Keratinocyte (primary cell): ENCODE measurements around the gene TBK1. TPM values are rescaled to one million over a fixed set of nuclear protein-coding genes. Genes with fewer than 3 reads are reported as not detected.
"Not testable (repeated sequence)": the region's sequence is repeated elsewhere in the genome, so short reads cannot be mapped to it uniquely, and the experiment has no call there.

Experiments used
- DNase-seq: peaks from one replicate; pipeline ENCODE4 v3.0.0-alpha.2; 2011; ENCODE audit warnings: low read depth, missing footprints, low spot score
- FAIRE-seq: peaks from 2 replicates; lab custom pipeline; 2011; peaks lifted over from hg19 to GRCh38; lab: Jason Lieb, UNC
- H2AFZ ChIP-seq: 2 replicates; pipeline ENCODE4 v1.6.0; 2012; ENCODE audit warnings: low read length, control low read depth, inconsistent platforms; ENCODE audit not compliant: control insufficient read depth
- H3K27ac ChIP-seq: 2 replicates; pipeline ENCODE4 v1.5.1; 2011; ENCODE audit warnings: low read length; ENCODE audit not compliant: control insufficient read depth, insufficient read depth
- H3K27me3 ChIP-seq: 3 replicates; pipeline ENCODE4 v1.6.0; 2011; ENCODE audit warnings: low read length; ENCODE audit not compliant: control insufficient read depth, insufficient read depth; ENCODE audit errors: extremely low read depth
- H3K36me3 ChIP-seq, 2 experiments: 2 replicates in 1 of 2; 3 replicates in 1 of 2; pipeline ENCODE4 v1.5.1; 2011; ENCODE audit warnings: low read length in 2 of 2, mild to moderate bottlenecking in 1 of 2; ENCODE audit not compliant: control insufficient read depth in 2 of 2, insufficient read depth in 2 of 2; ENCODE audit errors: extremely low read depth in 1 of 2
- H3K4me1 ChIP-seq: 3 replicates; pipeline ENCODE4 v1.5.1; 2011; ENCODE audit warnings: low read length; ENCODE audit not compliant: control insufficient read depth, insufficient read depth; ENCODE audit errors: extremely low read depth
- H3K4me2 ChIP-seq: 3 replicates; pipeline ENCODE4 v1.6.0; 2011; ENCODE audit warnings: low read depth, low read length; ENCODE audit not compliant: control insufficient read depth, insufficient read depth; ENCODE audit errors: extremely low read depth
- H3K4me3 ChIP-seq, 3 experiments: fragments of 200-600 bp in 1 of 3; sonication (generic) in 1 of 3; 2 replicates in 2 of 3; 3 replicates in 1 of 3; pipeline ENCODE4 v1.5.1; 2011 to 2016; ENCODE audit warnings: low read length in 3 of 3, mild to moderate bottlenecking in 3 of 3, control low read depth in 2 of 3, inconsistent platforms in 1 of 3, low read depth in 1 of 3, mixed read lengths in 1 of 3, mixed run types in 1 of 3, moderate library complexity in 1 of 3; ENCODE audit not compliant: control insufficient read depth in 2 of 3, insufficient read depth in 2 of 3; ENCODE audit errors: extremely low read depth in 1 of 3
- H3K79me2 ChIP-seq: 2 replicates; pipeline ENCODE4 v1.6.0; 2012; ENCODE audit warnings: low read length; ENCODE audit not compliant: control insufficient read depth, insufficient read depth
- H3K9ac ChIP-seq: 3 replicates; pipeline ENCODE4 v1.6.0; 2011; ENCODE audit warnings: low read length; ENCODE audit not compliant: control insufficient read depth, insufficient read depth; ENCODE audit errors: extremely low read depth
- H3K9me1 ChIP-seq: 3 replicates; pipeline ENCODE4 v1.6.0; 2011; ENCODE audit warnings: low read length; ENCODE audit not compliant: control insufficient read depth, insufficient read depth; ENCODE audit errors: extremely low read depth
- H3K9me3 ChIP-seq: 2 replicates; pipeline ENCODE4 v1.5.1; 2012; ENCODE audit warnings: low read depth, low read length; ENCODE audit not compliant: control insufficient read depth
- H4K20me1 ChIP-seq: 3 replicates; pipeline ENCODE4 v1.6.0; 2011; ENCODE audit warnings: low read length; ENCODE audit not compliant: control insufficient read depth, insufficient read depth; ENCODE audit errors: extremely low read depth
- CTCF ChIP-seq, 3 experiments: IDR thresholded peaks in 1 of 3; conservative IDR thresholded peaks in 1 of 3; optimal IDR thresholded peaks in 1 of 3; 2 replicates in 2 of 3; 3 replicates in 1 of 3; pipeline versions ENCODE3 to v1.5.1; 2011; ENCODE audit warnings: low read length in 3 of 3, mild to moderate bottlenecking in 3 of 3, moderate library complexity in 2 of 3, control low read depth in 1 of 3, inconsistent platforms in 1 of 3; ENCODE audit not compliant: insufficient read depth in 2 of 3; ENCODE audit errors: extremely low read depth in 1 of 3
- EZH2 ChIP-seq: IDR thresholded peaks from one replicate; pipeline ENCODE4 v1.6.1; 2012; ENCODE audit warnings: inconsistent platforms, mild to moderate bottlenecking, low read length, moderate library complexity
- dilution Hi-C: fragments of 300-500 bp; cut with MboI; formaldehyde crosslinking; loops from one replicate; pipeline ENCODE4 v1.7.0; 2020; ENCODE audit warnings: low sequenced_read_pairs; ENCODE audit not compliant: extremely low pct_ligation_motif_present
- polyA plus RNA-seq, 5 experiments: library from polyadenylated mRNA; depleted of rRNA in 3 of 5; stranded (reverse) in 3 of 5; stranded (forward) in 1 of 5; unstranded in 1 of 5; fragments of >200 nt; gene quantifications; 1 replicate in 1 of 5; 2 replicates in 3 of 5; 3 replicates in 1 of 5; pipeline versions ENCODE4 v1.2.1 to v1.2.3, GENCODE V29; 2011 to 2012; ENCODE audit warnings: missing spikeins in 2 of 5, low read depth in 1 of 5, low replicate concordance in 1 of 5

The TBK1 gene
- polyA plus RNA-seq, 1 donor (not counting 4 experiments of a cell fraction or from before 2014, with no cell fraction given): 19.1 TPM

GRCh38 chr12:64534672-64535199, 82.8 kb downstream of the TBK1 start:
- H3K27me3 ChIP-seq: no peaks in the 10 kb centered on the region
- H2AFZ ChIP-seq: no peak overlapping the region
- no peak for TF ChIP-seq CTCF (optimal IDR thresholded peaks at IDR 0.05 in 1 of 3, IDR thresholded peaks at IDR 0.05 in 1 of 3, conservative IDR thresholded peaks at IDR 0.05 in 1 of 3; ENCODE audit: extremely low read depth in 1 of 3, insufficient read depth in 2 of 3, low read length in 3 of 3)
- no peak for TF ChIP-seq EZH2
- no peak for FAIRE-seq
- H3K27ac ChIP-seq: no peak overlapping the region
- no peak overlapping the region for H3K9ac ChIP-seq
- H3K4me1 ChIP-seq: no peaks in the 10 kb centered on the region
- no peaks in the 10 kb centered on the region for H3K36me3 ChIP-seq
- H4K20me1 ChIP-seq: no peaks in the 10 kb centered on the region
- H3K79me2 ChIP-seq: no peaks in the 10 kb centered on the region
- H3K9me3 ChIP-seq: no peaks in the 10 kb centered on the region
- no peaks in the 10 kb centered on the region for H3K9me1 ChIP-seq
- DNase-seq: no peak
- dilution Hi-C loops: loop anchor here (25.0 kb wide), 1 partner anchor 153 kb away; no protein-coding TSS in a partner anchor
- no peak overlapping the region for H3K4me3 ChIP-seq
- no peak overlapping the region for H3K4me2 ChIP-seq

- no peak for FAIRE-seq
- dilution Hi-C loops: loop anchor here (25.0 kb wide), 1 partner anchor 149 kb away; no protein-coding TSS in a partner anchor
- H3K9me3 ChIP-seq: no peaks in the 10 kb centered on the region
Measured at GRCh38 chr12:64538121-64538520, 86.2 kb downstream of the TBK1 start.

GRCh38 chr12:64542409-64543047, 90.6 kb downstream of the TBK1 start:
- H3K4me1 ChIP-seq, H3K9ac ChIP-seq, H3K79me2 ChIP-seq, FAIRE-seq, H2AFZ ChIP-seq, DNase-seq, H3K4me3 ChIP-seq, H3K27me3 ChIP-seq, H3K27ac ChIP-seq, H3K36me3 ChIP-seq, H3K9me1 ChIP-seq, H3K4me2 ChIP-seq, H3K9me3 ChIP-seq, H4K20me1 ChIP-seq: not testable (repeated sequence)
- dilution Hi-C loops: loop anchor here (25.0 kb wide), 1 partner anchor 145 kb away; no protein-coding TSS in a partner anchor

More at GRCh38 chr12:64538121-64538520, 86.2 kb downstream of the TBK1 start:
- Histone ChIP-seq H3K4me3 (no peak overlapping the region), H4K20me1 (no peaks in the 10 kb centered on the region), H3K4me1 (no peaks in the 10 kb centered on the region), H3K9ac (no peak overlapping the region), H3K36me3 (no peaks in the 10 kb centered on the region), H3K9me1 (no peaks in the 10 kb centered on the region), H3K4me2 (no peak overlapping the region), H3K27me3 (no peaks in the 10 kb centered on the region), H3K79me2 (no peaks in the 10 kb centered on the region), H2AFZ (no peak overlapping the region), H3K27ac (no peak overlapping the region)
- no peak for DNase-seq
- no peak for TF ChIP-seq CTCF (optimal IDR thresholded peaks at IDR 0.05 in 1 of 3, IDR thresholded peaks at IDR 0.05 in 1 of 3, conservative IDR thresholded peaks at IDR 0.05 in 1 of 3; ENCODE audit: extremely low read depth in 1 of 3, insufficient read depth in 2 of 3, low read length in 3 of 3)
- no peak for TF ChIP-seq EZH2
